Breast epithelium (tissue), 4 donors: ENCODE data around the gene HSDL2. TPM values are rescaled to one million over a fixed set of nuclear protein-coding genes. Genes with fewer than 3 reads are reported as not detected.

Experiments used
- DNase-seq, 2 donors: peaks; one replicate each; pipeline ENCODE4 v3.0.0-alpha.2; 2019; ENCODE audit warnings: low spot score in 2 of 2
- H3K27ac ChIP-seq, 2 donors: fragments of 200-600 bp; sonication (generic) in 1 of 2; one replicate each; pipeline ENCODE4 v1.5.1; 2016 to 2019; ENCODE audit warnings: mild to moderate bottlenecking in 1 of 2
- H3K27me3 ChIP-seq, 2 donors: fragments of 200-600 bp; sonication (generic) in 1 of 2; one replicate each; pipeline versions ENCODE4 v1.5.1 to v1.6.0; 2017 to 2019; ENCODE audit warnings: control low read depth in 1 of 2, mild to moderate bottlenecking in 1 of 2
- H3K36me3 ChIP-seq: fragments of 200-600 bp; one replicate; pipeline ENCODE4 v1.5.1; 2019
- H3K4me1 ChIP-seq, 2 donors: fragments of 200-600 bp; sonication (generic); one replicate each; pipeline ENCODE4 v1.5.1; 2016 to 2019; ENCODE audit warnings: control low read depth in 1 of 2
- H3K4me3 ChIP-seq, 3 donors: fragments of 200-600 bp; sonication (generic); 1 replicate in 2 of 3; 2 replicates in 1 of 3; pipeline ENCODE4 v1.5.1; 2016 to 2019; ENCODE audit warnings: mild to moderate bottlenecking in 3 of 3, moderate library complexity in 2 of 3
- H3K9me3 ChIP-seq, 2 donors: fragments of 200-600 bp; sonication (generic) in 1 of 2; one replicate each; pipeline ENCODE4 v1.5.1; 2016 to 2019; ENCODE audit warnings: control low read depth in 1 of 2
- POLR2A ChIP-seq: fragments of 450-650 bp; IDR thresholded peaks from one replicate; pipeline ENCODE4 v1.6.1; 2016; ENCODE audit warnings: antibody characterized with exemption, mild to moderate bottlenecking, moderate library complexity
- POLR2AphosphoS5 ChIP-seq, 3 donors: sonication (generic); formaldehyde crosslinking; IDR thresholded peaks; one replicate each; pipeline ENCODE4 v1.6.1; 2017; ENCODE audit warnings: antibody characterized with exemption in 3 of 3
- intact Hi-C: fragments of 100-400 bp; cut with DNase I; formaldehyde crosslinking; loops from one replicate; pipeline ENCODE4 v1.15.1; 2023; ENCODE audit warnings: low total_unique reads
- total RNA-seq, 3 donors: library from RNA; depleted of rRNA; stranded (reverse); fragments of >200 nt; gene quantifications; one replicate each; pipeline ENCODE4 v1.1.0, GENCODE V29; 2016
- TF ChIP-seq, protein P1 (sequence below), 3 donors: fragments of 450-650 bp; IDR thresholded peaks; one replicate each; pipeline ENCODE4 v1.5.1; 2016 to 2017; ENCODE audit warnings: antibody characterized with exemption in 3 of 3, mild to moderate bottlenecking in 3 of 3, moderate library complexity in 3 of 3

Gene HSDL2
- total RNA-seq, 3 donors from 2014 or later: 30.7 to 124 (median 52.8) TPM

DNA sequence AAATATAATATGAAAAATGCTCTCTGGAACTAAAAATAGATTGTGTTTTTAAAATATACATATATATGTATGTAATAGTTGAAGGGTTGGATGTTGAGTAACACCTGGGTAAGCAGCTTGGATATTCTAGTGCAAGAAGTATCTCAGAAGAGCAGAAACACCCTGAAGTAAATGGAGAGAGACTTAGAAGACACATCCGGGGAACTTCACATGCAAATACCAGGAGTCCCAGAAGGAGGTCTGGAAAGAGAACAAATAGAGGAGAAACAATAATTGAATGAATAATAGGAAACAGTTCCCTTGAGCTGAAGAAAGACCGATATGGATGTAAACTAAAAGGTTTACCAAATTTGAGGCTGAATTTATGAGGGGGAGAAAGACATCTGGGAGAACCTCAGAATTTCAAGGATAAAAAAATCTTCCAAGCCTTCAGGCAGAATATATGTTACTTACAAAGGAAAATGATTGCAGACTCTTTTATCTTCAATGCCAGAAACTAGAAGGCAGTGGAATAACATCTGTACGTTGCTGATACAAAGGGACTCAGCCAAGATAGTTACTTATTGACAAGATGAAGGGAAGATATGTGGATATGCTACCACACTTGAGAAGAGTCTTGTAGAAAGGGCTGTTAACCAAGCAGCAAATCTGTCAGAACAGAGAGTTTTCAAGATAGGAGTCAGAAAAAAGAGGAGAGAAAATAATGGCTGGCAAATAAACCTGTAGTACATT is 42.7 kb downstream of the HSDL2 start:
- intact Hi-C loops: no loop called here
- H3K36me3 ChIP-seq: no peaks in the 10 kb centered on the region

DNA sequence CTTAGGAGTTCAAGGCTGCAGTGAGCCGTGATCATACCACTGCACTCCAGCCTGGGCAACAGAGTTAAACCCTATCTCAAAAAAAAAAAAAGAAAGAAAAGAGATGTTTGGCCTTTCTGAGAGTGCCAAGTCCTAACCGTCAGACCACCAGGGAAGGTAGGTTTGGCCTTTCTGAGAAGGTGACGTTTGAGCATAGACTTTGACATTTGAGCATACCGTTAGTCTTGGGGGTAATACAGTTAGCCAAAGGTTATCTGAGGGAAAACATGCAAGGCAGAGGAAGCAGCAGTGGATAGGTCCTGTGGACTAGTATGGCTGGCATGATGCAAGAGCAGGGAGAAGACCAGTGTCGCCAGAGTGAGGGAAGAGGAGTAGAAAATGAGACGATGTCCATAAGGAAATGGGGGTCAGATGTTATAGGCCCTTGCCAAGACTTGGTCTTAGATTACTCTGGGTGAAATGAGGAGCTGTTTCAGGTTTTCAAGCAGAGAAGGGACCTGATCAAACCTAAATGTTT is 50.2 kb downstream of the HSDL2 start:
- intact Hi-C loops: no loop called here
- Histone ChIP-seq H3K9me3 (no peaks in the 10 kb centered on the region), H3K4me1 (no peaks in the 10 kb centered on the region), H3K4me3 (no peak overlapping the region), H3K27me3 (no peaks in the 10 kb centered on the region), H3K36me3 (no peaks in the 10 kb centered on the region), H3K27ac (no peak overlapping the region)
- TF ChIP-seq, protein P1, sequence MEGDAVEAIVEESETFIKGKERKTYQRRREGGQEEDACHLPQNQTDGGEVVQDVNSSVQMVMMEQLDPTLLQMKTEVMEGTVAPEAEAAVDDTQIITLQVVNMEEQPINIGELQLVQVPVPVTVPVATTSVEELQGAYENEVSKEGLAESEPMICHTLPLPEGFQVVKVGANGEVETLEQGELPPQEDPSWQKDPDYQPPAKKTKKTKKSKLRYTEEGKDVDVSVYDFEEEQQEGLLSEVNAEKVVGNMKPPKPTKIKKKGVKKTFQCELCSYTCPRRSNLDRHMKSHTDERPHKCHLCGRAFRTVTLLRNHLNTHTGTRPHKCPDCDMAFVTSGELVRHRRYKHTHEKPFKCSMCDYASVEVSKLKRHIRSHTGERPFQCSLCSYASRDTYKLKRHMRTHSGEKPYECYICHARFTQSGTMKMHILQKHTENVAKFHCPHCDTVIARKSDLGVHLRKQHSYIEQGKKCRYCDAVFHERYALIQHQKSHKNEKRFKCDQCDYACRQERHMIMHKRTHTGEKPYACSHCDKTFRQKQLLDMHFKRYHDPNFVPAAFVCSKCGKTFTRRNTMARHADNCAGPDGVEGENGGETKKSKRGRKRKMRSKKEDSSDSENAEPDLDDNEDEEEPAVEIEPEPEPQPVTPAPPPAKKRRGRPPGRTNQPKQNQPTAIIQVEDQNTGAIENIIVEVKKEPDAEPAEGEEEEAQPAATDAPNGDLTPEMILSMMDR (IDR thresholded peaks at IDR 0.05): no peak
- no peak for TF ChIP-seq POLR2AphosphoS5 (IDR thresholded peaks at IDR 0.05)
- TF ChIP-seq POLR2A: no peak
- DNase-seq: no peak

More for the DNA sequence above, 42.7 kb downstream of the HSDL2 start:
- Histone ChIP-seq H3K9me3 (no peaks in the 10 kb centered on the region), H3K27ac (no peak overlapping the region), H3K4me1 (no peaks in the 10 kb centered on the region), H3K27me3 (no peaks in the 10 kb centered on the region), H3K4me3 (no peak overlapping the region)
- no peak for DNase-seq
- no peak for TF ChIP-seq POLR2A
- TF ChIP-seq, protein P1 (IDR thresholded peaks at IDR 0.05): no peak
- no peak for TF ChIP-seq POLR2AphosphoS5 (IDR thresholded peaks at IDR 0.05)

DNA sequence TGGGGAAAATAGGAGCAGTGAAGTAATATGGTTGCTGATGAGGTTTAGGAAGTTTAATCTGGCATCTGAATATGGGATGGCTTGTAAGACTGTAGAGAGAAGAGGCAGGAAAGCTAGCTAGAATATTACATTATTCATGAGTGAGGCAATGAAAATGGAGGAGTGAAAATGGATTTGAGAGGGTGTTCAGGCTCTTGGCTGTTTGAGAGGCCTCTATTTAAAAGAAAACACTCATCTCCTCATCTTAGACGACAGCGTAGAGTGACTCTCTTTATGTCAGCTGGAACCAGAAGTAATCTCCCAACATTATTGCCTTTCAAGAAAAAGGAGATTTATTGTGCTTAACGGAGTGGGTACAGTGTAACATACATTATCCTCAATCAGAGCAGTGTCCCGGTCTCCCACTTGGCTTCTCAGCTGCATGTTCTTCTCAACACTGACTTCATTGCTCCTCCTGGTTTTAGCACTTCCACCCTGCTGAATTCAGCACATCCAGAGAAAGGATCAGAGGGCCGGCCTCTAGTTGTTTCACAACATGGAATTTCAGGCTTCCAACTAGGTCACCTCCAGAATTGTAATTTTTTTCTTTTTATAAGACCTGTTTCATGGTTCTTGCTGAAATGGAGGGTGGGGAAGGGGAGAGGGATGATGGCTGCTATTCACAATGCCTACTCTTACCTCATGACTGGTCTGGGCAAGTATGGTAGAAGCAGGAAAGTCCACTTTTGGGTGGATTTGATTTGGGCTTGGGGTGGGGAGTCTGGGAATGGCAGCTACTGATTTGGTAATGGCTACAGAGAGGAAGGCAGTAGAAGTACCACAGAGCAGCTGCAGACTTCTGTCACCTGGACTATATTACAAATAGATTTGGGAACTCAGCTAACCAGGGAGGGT is 53.8 kb downstream of the HSDL2 start:
- Histone ChIP-seq H3K4me3 (no peak overlapping the region), H3K9me3 (no peaks in the 10 kb centered on the region), H3K36me3 (no peaks in the 10 kb centered on the region), H3K27ac (no peak overlapping the region), H3K4me1 (no peaks in the 10 kb centered on the region), H3K27me3 (no peaks in the 10 kb centered on the region)
- TF ChIP-seq POLR2A (no peak), POLR2AphosphoS5 (IDR thresholded peaks at IDR 0.05) (no peak)
- intact Hi-C loops: no loop called here
- DNase-seq: no peak

DNA sequence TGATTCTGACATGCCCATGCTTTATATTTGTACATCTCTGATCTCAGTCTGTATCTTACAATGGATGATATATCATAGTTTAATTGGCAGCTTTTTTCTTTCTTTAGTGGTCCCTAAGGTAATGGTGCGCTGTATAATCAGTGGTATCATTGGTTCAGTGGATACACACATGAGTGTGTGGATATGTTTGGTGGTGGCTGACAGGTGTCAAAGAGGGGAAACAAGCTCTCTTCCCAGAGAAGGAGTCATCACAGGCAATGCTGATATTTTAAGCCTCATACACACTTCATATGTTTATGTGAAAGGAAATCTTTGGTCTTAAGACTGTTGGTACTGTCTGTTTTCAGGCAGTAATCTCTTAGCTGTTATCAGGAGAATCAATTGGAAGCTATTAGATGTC is 54.6 kb downstream of the HSDL2 start:
- Histone ChIP-seq H3K27ac (no peak overlapping the region), H3K4me1 (no peaks in the 10 kb centered on the region), H3K4me3 (no peak overlapping the region), H3K36me3 (no peaks in the 10 kb centered on the region), H3K9me3 (no peaks in the 10 kb centered on the region), H3K27me3 (no peaks in the 10 kb centered on the region)
- TF ChIP-seq POLR2A (no peak), POLR2AphosphoS5 (IDR thresholded peaks at IDR 0.05) (no peak)
- TF ChIP-seq, protein P1 (IDR thresholded peaks at IDR 0.05): no peak
- intact Hi-C loops: no loop called here
- DNase-seq: no peak

DNA sequence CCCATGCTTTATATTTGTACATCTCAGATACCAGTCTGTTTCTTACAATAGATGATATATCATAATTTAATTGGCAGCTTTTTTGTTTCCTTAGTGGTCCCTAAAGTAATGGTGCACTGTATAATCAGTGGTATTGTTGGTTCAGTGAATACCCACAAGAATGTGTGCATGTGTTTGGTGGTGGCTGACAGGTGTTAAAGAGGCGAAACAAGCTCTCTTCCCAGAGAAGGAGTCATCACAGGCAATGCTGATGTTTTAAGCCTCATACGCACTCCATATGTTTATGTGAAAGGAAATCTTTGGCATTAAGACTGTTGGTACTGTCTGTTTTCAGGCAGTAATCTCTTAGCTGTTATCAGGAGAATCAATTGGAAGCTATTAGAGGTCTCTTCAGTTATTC is 57.5 kb downstream of the HSDL2 start:
- H3K9me3 ChIP-seq: no peaks in the 10 kb centered on the region
- H3K4me3 ChIP-seq: no peak overlapping the region
- H3K27me3 ChIP-seq: no peaks in the 10 kb centered on the region
- H3K27ac ChIP-seq: no peak overlapping the region
- TF ChIP-seq POLR2AphosphoS5 (IDR thresholded peaks at IDR 0.05) (no peak), POLR2A (no peak)
- TF ChIP-seq, protein P1 (IDR thresholded peaks at IDR 0.05): no peak
- intact Hi-C loops: no loop called here
- DNase-seq: no peak
- no peaks in the 10 kb centered on the region for H3K36me3 ChIP-seq
- H3K4me1 ChIP-seq: no peaks in the 10 kb centered on the region
